Lung (tissue), 12 donors: ENCODE data around the gene VPS37B. TPM values are rescaled to one million over a fixed set of nuclear protein-coding genes. Genes with fewer than 3 reads are reported as not detected.

Experiments
- ATAC-seq: fragments of 200-7000 bp; cut with Tn5 transposase; one replicate; pipeline ENCODE4 v1.9.1; 2020; ENCODE audit warnings: moderate number of reproducible peaks; ENCODE audit not compliant: insufficient read depth, low FRiP score
- DNase-seq, 3 donors: peaks; one replicate each; pipeline ENCODE4 v3.0.0-alpha.2; 2013 to 2017
- H3K27ac ChIP-seq, 2 donors: one replicate each; pipeline ENCODE4 v1.5.1; 2013; ENCODE audit warnings: mild to moderate bottlenecking in 2 of 2, moderate library complexity in 2 of 2, control low read depth in 1 of 2, inconsistent platforms in 1 of 2, low read depth in 1 of 2, low read length in 1 of 2
- H3K27me3 ChIP-seq, 3 donors: one replicate each; pipeline ENCODE4 v1.5.1; 2013; ENCODE audit warnings: low read length in 2 of 3; ENCODE audit not compliant: control insufficient read depth in 3 of 3, insufficient read depth in 3 of 3
- H3K36me3 ChIP-seq, 4 donors: one replicate each; pipeline ENCODE4 v1.5.1; 2013; ENCODE audit warnings: low read length in 4 of 4, mild to moderate bottlenecking in 1 of 4, moderate library complexity in 1 of 4; ENCODE audit not compliant: control insufficient read depth in 4 of 4, insufficient read depth in 4 of 4
- H3K4me1 ChIP-seq, 5 donors: one replicate each; pipeline ENCODE4 v1.5.1; 2013; ENCODE audit warnings: low read length in 5 of 5, mild to moderate bottlenecking in 2 of 5, moderate library complexity in 1 of 5; ENCODE audit not compliant: control insufficient read depth in 5 of 5, insufficient read depth in 5 of 5
- H3K4me3 ChIP-seq: one replicate; pipeline ENCODE4 v1.5.1; 2013; ENCODE audit warnings: mild to moderate bottlenecking, control low read depth, moderate library complexity
- H3K9ac ChIP-seq, 2 donors: one replicate each; pipeline ENCODE4 v1.5.1; 2013; ENCODE audit warnings: low read length in 2 of 2, control low read depth in 1 of 2; ENCODE audit not compliant: insufficient read depth in 1 of 2
- H3K9me3 ChIP-seq, 4 donors: one replicate each; pipeline ENCODE4 v1.5.1; 2013; ENCODE audit warnings: low read length in 3 of 4, mild to moderate bottlenecking in 1 of 4, moderate library complexity in 1 of 4; ENCODE audit not compliant: control insufficient read depth in 4 of 4, insufficient read depth in 3 of 4
- CTCF ChIP-seq: IDR thresholded peaks from 2 replicates; pipeline ENCODE4 v1.5.1; 2012; ENCODE audit warnings: mild to moderate bottlenecking; ENCODE audit errors: control extremely low read depth, extremely low read depth
- WGBS, 2 donors: extraction: QIAGEN DNeasy Blood & Tissue Kit; methylation state at CpG; one replicate each; pipeline ENCODE4 v1.1.7; 2013; 5-methylcytosine and 5-hydroxymethylcytosine counted together
- polyA plus RNA-seq, 2 donors: library from polyadenylated mRNA; stranded (reverse); fragments of 200-250 nt; gene quantifications; one replicate each; pipeline ENCODE4 v1.2.1, GENCODE V29; 2013
- total RNA-seq, 2 donors: library from RNA; depleted of rRNA in 1 of 2; stranded (reverse); fragments of >200 nt in 1 of 2; gene quantifications; one replicate each; pipeline ENCODE4 v1.2.1, GENCODE V29; 2014 to 2021
- donor health status: control.
- donor health status: control.
- donor health status: Bipolar disorder and iron deficiency.
- donor health status: healthy.
- donor health status: DM: yes; HTN: yes; CAD: no.

The VPS37B gene
- total and polyA plus RNA-seq, 4 donors, result 31.0 to 44.1 (median 42.3) TPM

DNA sequence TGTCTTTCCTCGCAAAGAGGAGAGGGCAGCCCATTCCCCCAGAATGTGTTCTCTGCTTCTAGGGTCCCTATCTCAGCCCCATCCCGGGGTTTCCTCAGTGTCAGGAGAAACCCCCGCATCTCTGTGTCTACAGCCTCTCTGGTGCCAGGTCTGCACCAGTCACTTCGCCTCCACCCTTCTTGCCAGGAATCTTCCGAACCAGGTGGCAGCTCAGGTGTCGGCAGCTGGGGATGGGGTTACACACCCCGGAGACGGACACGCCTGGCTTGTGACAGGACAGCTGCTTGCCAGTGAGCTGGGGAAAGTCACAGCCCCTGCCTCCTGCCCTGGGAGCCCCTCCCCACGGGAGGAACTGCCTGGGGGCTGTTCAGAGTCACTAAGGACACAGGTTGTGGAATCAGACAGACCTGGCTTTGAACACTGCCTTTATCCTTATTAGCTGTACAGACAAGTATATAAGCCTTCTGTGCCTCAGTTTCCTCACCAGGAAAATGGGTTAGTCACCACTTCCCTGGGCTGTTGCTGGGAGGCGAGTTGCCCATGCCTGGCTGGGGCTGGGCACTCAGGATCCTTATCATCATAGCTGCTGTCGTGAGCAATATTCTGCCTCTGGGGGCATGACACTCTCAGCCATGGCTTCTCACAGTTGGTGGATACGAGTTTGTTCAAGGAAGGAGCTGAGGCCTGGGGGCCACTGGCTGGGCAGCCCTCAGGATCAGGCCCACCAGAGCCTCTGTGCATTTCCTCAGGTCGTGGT lies 49.9 kb downstream of the VPS37B start:
- no peak overlapping the region for H3K9ac ChIP-seq
- H3K36me3 ChIP-seq, result peaks cover 0 to 5% (median 0%) of the 10 kb centered on the region in 4 donors
- no peak for ATAC-seq
- H3K4me3 ChIP-seq, result no peak overlapping the region
- WGBS, 2 donors, result 85 to 88% methylated on average over 14 of the region's 14 CpGs
- no peak for DNase-seq
- TF ChIP-seq CTCF, result no peak
- peaks cover 0 to 26% (median 11%) of the 10 kb centered on the region in 5 donors for H3K4me1 ChIP-seq
- no peak overlapping the region for H3K27ac ChIP-seq
- no peaks in the 10 kb centered on the region for H3K9me3 ChIP-seq
- no peaks in the 10 kb centered on the region for H3K27me3 ChIP-seq

- H3K4me1 ChIP-seq, result peaks cover 0 to 28% (median 11%) of the 10 kb centered on the region in 5 donors
- ATAC-seq, result no peak
- H3K9me3 ChIP-seq, result no peaks in the 10 kb centered on the region
- peaks cover 0 to 5% (median 0%) of the 10 kb centered on the region in 4 donors for H3K36me3 ChIP-seq
- no peak overlapping the region for H3K27ac ChIP-seq
- no peak for TF ChIP-seq CTCF
- DNase-seq, result no peak
- WGBS, 2 donors, result 89 to 94% methylated on average over 30 of the region's 30 CpGs
- H3K27me3 ChIP-seq, result no peaks in the 10 kb centered on the region
- no peak overlapping the region for H3K4me3 ChIP-seq
- no peak overlapping the region for H3K9ac ChIP-seq
Measured at GRCh38 chr12:122845041-122845864, 50.7 kb downstream of the VPS37B start.

- peaks cover 0 to 5% (median 0%) of the 10 kb centered on the region in 4 donors for H3K36me3 ChIP-seq
- H3K9ac ChIP-seq, result no peak overlapping the region
- no peaks in the 10 kb centered on the region for H3K9me3 ChIP-seq
- DNase-seq, result no peak
- H3K4me1 ChIP-seq, result peaks cover 0 to 25% (median 11%) of the 10 kb centered on the region in 5 donors
- ATAC-seq, result no peak
- no peak for TF ChIP-seq CTCF
- H3K27ac ChIP-seq, result no peak overlapping the region
- 91 to 93% methylated on average over 8 of the region's 8 CpGs for WGBS, 2 donors
- H3K4me3 ChIP-seq, result no peak overlapping the region
- H3K27me3 ChIP-seq, result no peaks in the 10 kb centered on the region
Measured at GRCh38 chr12:122844366-122844971, 51.5 kb downstream of the VPS37B start.
